Panc1 (cell line): ENCODE measurements around the gene TDRD1. TPM values are rescaled to one million over a fixed set of nuclear protein-coding genes. Genes with fewer than 3 reads are reported as not detected.

Experiments used
- ATAC-seq: fragments of 200-7000 bp; cut with Tn5 transposase; 2 replicates; pipeline ENCODE4 v1.9.1; 2020; ENCODE audit warnings: mild to moderate bottlenecking, moderate library complexity
- BruUV-seq: library from RNA; stranded (reverse); fragments of 400-500 nt; replicated peaks from 2 replicates; lab custom pipeline; 2021; lab: Mats Ljungman, UMichigan
- CTCF ChIA-PET: fragments of 300-600 bp; sonication (Branson Sonifier 250); formaldehyde crosslinking; loops from one replicate; lab custom pipeline; 2022; ENCODE audit warnings: antibody characterized with exemption; lab: Charles Lee
- POLR2A ChIA-PET: fragments of 300-600 bp; sonication (Branson Sonifier 250); formaldehyde crosslinking; loops from one replicate; lab custom pipeline; 2022; ENCODE audit warnings: antibody characterized with exemption; lab: Charles Lee
- DNase-seq: peaks from one replicate; pipeline ENCODE4 v3.0.0-alpha.2; 2010; ENCODE audit warnings: low read depth, low spot score
- H3K27ac ChIP-seq: 2 replicates; pipeline ENCODE4 v1.5.1; 2011; ENCODE audit warnings: mild to moderate bottlenecking, low read length, inconsistent platforms
- H3K27me3 ChIP-seq: fragments of 200-500 bp; sonication (Bioruptor generic); 2 replicates; pipeline ENCODE4 v1.6.0; 2014; ENCODE audit warnings: low read length, inconsistent platforms; ENCODE audit not compliant: control insufficient read depth, insufficient read depth
- H3K36me3 ChIP-seq: fragments of 200-500 bp; sonication (Bioruptor generic); 2 replicates; pipeline ENCODE4 v1.5.1; 2014; ENCODE audit warnings: inconsistent platforms, mild to moderate bottlenecking, low read length, moderate library complexity; ENCODE audit not compliant: control insufficient read depth, insufficient read depth
- H3K4me1 ChIP-seq: 2 replicates; pipeline ENCODE4 v1.5.1; 2011; ENCODE audit warnings: inconsistent platforms, mild to moderate bottlenecking, low read length, moderate library complexity; ENCODE audit not compliant: control insufficient read depth, insufficient read depth
- H3K4me3 ChIP-seq, 2 experiments: 2 replicates each; pipeline ENCODE4 v1.5.1; 2011 to 2012; ENCODE audit warnings: low read depth in 2 of 2, low read length in 2 of 2, mild to moderate bottlenecking in 2 of 2, inconsistent platforms in 1 of 2, moderate library complexity in 1 of 2
- H3K9me3 ChIP-seq: fragments of 200-500 bp; sonication (Bioruptor generic); 2 replicates; pipeline ENCODE4 v1.5.1; 2014; ENCODE audit warnings: low read depth, mild to moderate bottlenecking, inconsistent platforms, low read length, moderate library complexity; ENCODE audit not compliant: control insufficient read depth, insufficient read depth
- CTCF ChIP-seq: fragments of 450-650 bp; IDR thresholded peaks from 2 replicates; pipeline ENCODE4 v1.5.1; 2017; ENCODE audit warnings: mild to moderate bottlenecking
- POLR2AphosphoS5 ChIP-seq: IDR thresholded peaks from 2 replicates; pipeline ENCODE4 v1.6.1; 2012; ENCODE audit warnings: mild to moderate bottlenecking, low read depth, low read length, moderate library complexity
- SIN3A ChIP-seq: IDR thresholded peaks from 2 replicates; pipeline ENCODE4 v1.6.1; 2012; ENCODE audit warnings: low read depth, mild to moderate bottlenecking, low read length, moderate library complexity, borderline replicate concordance; ENCODE audit not compliant: insufficient read depth
- TCF7L2 ChIP-seq: IDR thresholded peaks from 2 replicates; pipeline ENCODE4 v1.6.1; 2011; ENCODE audit warnings: mild to moderate bottlenecking, low read depth, low read length, inconsistent platforms
- in situ Hi-C: cut with HindIII; loops from 2 replicates; pipeline ENCODE4 v1.10.0; 2016; ENCODE audit warnings: low sequenced_read_pairs, low pct_unique_long_range_greater_than_20kb
- intact Hi-C: fragments of 100-400 bp; cut with micrococcal nuclease; formaldehyde crosslinking; loops from one replicate; pipeline ENCODE4 v1.10.0; 2022; ENCODE audit not compliant: unreplicated experiment
- total RNA-seq: library from RNA; stranded (reverse); gene quantifications from one replicate; pipeline ENCODE4 v1.2.1, GENCODE V29; 2021; ENCODE audit not compliant: unreplicated experiment
- TF ChIP-seq, protein P1 (sequence below), 2 experiments: IDR thresholded peaks; 2 replicates each; pipeline ENCODE4 v1.6.1; 2011 to 2012; ENCODE audit warnings: low read depth in 2 of 2, control low read depth in 1 of 2, low read length in 1 of 2, mild to moderate bottlenecking in 1 of 2, moderate library complexity in 1 of 2; ENCODE audit not compliant: insufficient read depth in 1 of 2

TDRD1 gene
- total RNA-seq, 1 experiment from 2014 or later = not detected

- intact Hi-C loops = no loop called here
- ChIA-PET POLR2A (interaction anchor here (0.6 kb wide), 2 partner anchors 15 to 58 kb away, joined by 3 to 11 read pairs; no protein-coding TSS in a partner anchor), CTCF (no interaction called here)
- DNase-seq (no peak), ATAC-seq (peak; percentile 45; the same call in 1 of the 2 replicates)
- TF ChIP-seq, protein P1, sequence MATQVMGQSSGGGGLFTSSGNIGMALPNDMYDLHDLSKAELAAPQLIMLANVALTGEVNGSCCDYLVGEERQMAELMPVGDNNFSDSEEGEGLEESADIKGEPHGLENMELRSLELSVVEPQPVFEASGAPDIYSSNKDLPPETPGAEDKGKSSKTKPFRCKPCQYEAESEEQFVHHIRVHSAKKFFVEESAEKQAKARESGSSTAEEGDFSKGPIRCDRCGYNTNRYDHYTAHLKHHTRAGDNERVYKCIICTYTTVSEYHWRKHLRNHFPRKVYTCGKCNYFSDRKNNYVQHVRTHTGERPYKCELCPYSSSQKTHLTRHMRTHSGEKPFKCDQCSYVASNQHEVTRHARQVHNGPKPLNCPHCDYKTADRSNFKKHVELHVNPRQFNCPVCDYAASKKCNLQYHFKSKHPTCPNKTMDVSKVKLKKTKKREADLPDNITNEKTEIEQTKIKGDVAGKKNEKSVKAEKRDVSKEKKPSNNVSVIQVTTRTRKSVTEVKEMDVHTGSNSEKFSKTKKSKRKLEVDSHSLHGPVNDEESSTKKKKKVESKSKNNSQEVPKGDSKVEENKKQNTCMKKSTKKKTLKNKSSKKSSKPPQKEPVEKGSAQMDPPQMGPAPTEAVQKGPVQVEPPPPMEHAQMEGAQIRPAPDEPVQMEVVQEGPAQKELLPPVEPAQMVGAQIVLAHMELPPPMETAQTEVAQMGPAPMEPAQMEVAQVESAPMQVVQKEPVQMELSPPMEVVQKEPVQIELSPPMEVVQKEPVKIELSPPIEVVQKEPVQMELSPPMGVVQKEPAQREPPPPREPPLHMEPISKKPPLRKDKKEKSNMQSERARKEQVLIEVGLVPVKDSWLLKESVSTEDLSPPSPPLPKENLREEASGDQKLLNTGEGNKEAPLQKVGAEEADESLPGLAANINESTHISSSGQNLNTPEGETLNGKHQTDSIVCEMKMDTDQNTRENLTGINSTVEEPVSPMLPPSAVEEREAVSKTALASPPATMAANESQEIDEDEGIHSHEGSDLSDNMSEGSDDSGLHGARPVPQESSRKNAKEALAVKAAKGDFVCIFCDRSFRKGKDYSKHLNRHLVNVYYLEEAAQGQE (IDR thresholded peaks at IDR 0.05; ENCODE audit: insufficient read depth in 1 of 2, low read depth in 2 of 2, low read length in 1 of 2) = no peak
- no peak for TF ChIP-seq TCF7L2
- no peak for TF ChIP-seq POLR2AphosphoS5
- TF ChIP-seq CTCF = no peak
- TF ChIP-seq SIN3A = no peak
- Histone ChIP-seq H3K4me1 (peaks cover under 1% of the 10 kb centered on the region; the same call in 1 of the 2 replicates), H3K4me3 (no peak overlapping the region), H3K27me3 (no peaks in the 10 kb centered on the region), H3K27ac (no peak overlapping the region), H3K36me3 (no peaks in the 10 kb centered on the region), H3K9me3 (no peaks in the 10 kb centered on the region)
- no TSS peak for BruUV-seq
- in situ Hi-C loops = no loop called here
These were observed 87.4 kb downstream of the TDRD1 start for GRCh38 chr10:114266521-114266920.

DNA sequence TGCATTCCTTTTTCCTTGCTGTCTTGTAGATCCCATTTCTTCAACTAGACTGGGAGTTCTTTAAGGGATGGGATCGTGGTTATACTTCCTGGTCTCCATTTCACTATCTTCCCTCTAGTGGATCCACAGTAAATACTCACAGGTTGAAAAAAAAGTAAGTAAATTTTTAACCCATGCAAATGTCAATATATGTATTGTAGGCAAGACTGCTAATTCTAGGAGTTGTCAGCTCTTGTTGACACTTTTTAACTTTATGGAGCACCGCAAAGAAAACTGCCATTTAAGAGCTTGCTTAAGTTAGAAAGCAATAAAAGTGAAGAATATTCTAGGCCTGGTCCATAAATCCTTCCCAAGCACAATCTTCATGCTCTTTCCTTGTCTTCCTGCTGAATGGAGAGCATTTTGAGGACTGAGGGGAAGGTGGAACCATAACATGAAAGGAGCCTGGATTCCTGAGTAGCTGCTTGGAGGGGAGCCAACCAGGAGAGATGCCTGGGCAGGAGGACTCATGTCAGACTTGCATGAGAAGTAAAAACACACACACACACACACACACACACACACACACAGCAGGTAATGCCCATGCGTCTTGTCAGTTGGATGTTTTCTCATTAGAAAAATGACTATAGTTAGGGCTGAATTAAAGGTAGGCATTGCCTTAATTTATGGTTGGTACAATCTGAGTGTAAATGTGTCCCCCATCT is 92.1 kb downstream of the TDRD1 start:
- intact Hi-C loops (no loop called here), in situ Hi-C loops (no loop called here)
- CTCF ChIA-PET = no interaction called here
- Histone ChIP-seq H3K36me3 (no peaks in the 10 kb centered on the region), H3K27ac (no peak overlapping the region), H3K4me1 (peaks cover 10% of the 10 kb centered on the region), H3K9me3 (no peaks in the 10 kb centered on the region), H3K27me3 (no peaks in the 10 kb centered on the region), H3K4me3 (no peak overlapping the region)
- POLR2A ChIA-PET = no interaction called here
- TF ChIP-seq POLR2AphosphoS5 (no peak), CTCF (no peak), SIN3A (no peak), TCF7L2 (no peak)
- TF ChIP-seq, protein P1 (IDR thresholded peaks at IDR 0.05; ENCODE audit: insufficient read depth in 1 of 2, low read depth in 2 of 2, low read length in 1 of 2) = no peak
- no peak for DNase-seq
- no TSS peak for BruUV-seq
- peak; percentile 35; the same call in 1 of the 2 replicates for ATAC-seq
